Activated CD8-positive, alpha-beta memory T cell treated with anti-CD3 and anti-CD28 coated beads for 48 hours (primary cell): ENCODE measurements around the gene XCL1.

Source experiments
- DNase-seq, 3 experiments: peaks; one replicate each; pipeline ENCODE4 v3.0.0-alpha.2; 2020; ENCODE audit warnings: low read depth in 2 of 3, low spot score in 2 of 3

Gene XCL1

DNA sequence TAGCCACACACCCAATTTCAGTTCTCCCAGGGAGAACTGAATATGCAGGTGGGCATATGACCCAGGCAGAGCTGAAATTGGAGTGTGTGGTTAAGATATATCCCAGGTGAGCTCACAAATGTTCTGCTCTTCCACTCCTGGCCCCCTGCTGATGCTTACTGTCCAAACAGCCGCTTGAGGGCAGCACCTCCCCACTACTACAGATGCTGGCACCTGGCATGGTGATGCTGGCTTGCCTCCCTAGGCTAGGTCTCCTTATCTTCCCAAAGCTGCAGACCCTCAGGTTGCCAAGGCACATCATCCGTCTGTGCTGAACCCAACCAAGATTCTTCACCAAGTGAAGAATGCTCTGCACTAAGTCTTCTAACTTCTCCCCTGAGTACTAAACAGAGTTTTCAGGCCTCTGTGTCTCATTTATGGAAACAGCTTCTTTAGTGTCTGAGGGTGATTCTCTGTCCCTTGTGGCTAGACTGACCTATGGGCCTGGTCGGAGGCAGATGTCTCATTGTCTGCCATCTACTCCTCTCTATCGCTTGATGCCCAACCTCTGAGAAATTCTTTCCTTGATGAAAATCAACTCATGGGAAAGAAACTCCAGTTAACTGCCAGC lies 27.2 kb downstream of the XCL1 start:
- peak; percentile 31 to 58 (median 32) for DNase-seq

DNA sequence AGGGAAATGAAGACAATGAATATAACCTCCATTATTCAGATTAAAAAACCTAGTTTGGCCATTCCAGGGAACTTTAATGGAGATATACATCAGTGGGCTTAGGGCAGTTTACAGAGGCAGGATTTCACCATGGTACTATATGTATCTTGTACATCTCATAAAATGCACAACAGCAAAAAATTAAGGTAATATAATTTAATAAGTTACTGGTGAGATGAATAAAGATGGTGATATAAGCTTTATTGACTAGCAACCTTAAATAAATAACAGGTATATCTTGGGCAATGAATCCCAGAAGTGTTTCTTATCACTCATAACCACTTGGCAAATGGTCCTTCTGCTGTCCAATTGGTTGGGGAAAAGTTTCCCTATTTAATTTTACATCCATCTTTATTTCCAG lies 29.0 kb downstream of the XCL1 start:
- no peak for DNase-seq

DNA sequence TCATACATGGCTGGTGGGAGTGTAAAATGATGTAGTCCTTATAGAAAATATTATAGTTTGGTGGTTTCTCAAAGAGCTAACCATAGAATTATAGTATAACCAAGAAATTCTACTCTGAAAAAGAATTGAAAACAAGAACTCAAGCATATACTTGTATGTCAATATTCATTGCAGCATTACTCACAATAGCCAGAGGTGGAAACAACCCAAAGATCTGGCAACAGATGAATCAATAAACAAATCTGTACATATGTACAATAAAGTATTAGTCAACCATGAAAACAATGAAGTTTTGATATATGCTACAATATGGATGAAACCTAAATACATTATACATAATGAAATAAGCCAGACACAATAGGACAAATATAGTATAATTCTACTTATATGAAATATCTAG lies 29.7 kb downstream of the XCL1 start:
- DNase-seq = no peak

DNA sequence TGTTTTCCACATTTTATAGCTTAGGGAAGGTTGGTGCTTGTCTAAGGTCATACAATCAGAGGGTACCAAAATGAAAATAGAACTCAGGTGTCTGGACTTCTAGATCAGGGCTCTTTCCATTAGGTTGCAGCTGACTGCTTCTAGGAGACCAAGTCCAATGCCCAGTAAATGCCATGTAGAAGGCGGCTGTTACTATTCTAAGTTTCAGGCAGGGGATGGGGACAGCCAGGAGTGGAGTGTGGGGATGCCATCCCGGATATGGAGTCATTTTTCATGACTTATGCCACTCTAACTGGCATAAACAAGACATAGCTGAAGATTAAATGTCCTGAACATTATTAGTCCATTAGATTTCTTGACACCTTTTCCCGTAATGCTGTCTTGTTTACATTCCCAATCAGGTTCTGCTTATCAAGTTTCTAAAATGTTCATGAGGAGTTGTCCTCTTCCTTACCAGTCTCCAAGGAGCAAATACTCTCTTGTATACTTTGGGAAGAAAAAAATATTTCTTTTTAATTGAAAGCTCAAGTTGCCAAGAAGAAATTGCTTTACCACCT lies 31.5 kb downstream of the XCL1 start:
- DNase-seq = no peak

DNA sequence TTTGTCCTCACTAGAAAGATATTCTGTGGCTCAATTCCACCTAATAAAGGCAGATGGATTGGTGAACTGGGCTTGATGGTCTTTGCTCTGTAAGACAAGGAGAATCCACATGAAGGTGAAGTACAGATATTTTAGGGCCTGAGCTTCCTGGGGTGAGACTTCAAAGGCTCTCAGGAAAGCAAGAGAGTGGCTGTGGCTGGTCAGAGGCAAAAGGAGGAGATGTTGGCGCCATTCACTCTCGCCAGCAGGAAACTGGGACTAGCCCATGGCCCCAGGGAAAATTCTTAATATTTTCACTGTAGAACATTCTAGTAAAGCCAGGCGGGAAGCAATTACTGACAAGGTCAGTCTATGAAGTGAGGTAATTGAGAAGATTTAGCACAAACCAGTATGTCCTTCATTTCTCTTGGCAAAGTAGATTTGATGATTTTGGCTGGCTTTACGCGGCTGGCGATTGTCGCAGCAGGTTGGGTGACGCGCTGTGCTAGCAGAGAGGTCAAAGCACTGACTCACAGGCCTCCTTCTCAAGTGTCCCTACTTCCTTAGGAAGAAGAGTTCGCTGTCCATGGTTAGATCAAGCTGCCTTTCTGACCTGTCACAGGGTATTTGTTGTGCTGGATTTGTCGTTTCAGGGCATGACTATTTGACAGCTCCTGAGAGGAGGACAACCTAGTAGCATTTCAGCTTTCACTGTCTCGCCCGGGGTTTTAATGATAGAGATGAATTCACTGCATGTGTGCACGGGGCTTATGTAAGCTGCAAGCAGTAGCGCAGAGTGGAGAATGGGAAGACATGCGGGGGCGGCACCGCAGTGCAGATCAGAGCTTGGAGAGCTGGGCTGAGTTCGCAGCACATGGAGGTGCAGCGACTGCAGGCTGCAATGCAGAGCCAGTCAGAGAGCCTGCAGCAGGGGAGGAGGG lies 32.7 kb downstream of the XCL1 start:
- DNase-seq = no peak

DNA sequence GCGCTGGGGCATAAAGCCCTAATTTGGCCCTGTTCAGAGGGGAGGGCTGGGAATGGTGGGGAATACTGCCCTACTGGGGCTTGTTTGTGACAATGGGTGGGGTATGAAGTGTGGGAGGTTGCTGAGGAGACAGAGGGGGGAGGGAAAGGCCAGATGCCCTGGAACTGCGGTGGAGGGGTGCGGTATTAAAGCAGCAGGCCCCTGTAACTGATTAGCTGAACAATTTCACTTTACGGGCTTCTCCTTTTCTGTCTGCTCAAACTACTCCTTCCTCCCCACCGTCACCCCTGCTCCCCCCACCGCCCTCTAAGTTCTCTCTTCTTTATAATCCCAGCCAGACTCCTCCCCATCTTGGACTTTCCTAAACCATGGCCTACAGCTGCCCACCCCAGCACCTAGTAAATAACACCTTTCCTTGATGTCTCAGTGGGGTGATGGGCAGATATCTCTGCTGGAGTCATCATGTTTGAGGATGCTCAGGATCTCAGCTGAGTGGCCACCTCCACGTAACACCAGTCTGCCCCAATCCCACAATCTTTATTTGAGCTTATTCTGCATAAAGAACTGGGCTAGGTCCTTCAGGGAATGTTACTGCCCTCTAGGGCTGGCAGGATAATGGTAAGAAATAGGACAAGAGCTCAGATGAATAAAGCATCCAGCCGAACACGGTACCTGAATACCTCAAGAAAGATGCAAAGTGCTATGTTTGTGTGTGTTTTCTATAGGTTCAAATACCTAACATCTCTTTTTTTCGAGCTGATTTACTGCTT lies 33.5 kb downstream of the XCL1 start:
- DNase-seq = no peak

DNA sequence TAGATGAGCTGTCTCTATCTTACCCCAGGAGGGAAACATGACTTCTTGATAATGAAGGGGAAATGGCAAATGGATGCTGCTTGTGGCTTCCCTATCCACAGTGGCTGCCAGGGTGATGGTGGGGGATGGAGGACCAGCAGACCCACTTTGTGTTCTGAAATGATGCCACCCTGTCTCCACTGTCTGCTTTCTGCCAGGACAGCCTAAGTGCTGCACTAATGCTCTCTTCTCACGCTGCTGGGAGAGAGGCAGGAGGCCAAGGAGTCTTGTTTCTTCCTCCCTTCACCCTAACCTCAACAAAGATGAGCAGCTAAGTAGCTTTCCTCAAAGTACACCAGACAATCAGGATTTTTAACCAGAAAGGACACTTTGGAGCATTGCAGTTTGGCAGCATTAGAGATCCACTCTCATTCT lies 36.6 kb downstream of the XCL1 start:
- no peak for DNase-seq

DNA sequence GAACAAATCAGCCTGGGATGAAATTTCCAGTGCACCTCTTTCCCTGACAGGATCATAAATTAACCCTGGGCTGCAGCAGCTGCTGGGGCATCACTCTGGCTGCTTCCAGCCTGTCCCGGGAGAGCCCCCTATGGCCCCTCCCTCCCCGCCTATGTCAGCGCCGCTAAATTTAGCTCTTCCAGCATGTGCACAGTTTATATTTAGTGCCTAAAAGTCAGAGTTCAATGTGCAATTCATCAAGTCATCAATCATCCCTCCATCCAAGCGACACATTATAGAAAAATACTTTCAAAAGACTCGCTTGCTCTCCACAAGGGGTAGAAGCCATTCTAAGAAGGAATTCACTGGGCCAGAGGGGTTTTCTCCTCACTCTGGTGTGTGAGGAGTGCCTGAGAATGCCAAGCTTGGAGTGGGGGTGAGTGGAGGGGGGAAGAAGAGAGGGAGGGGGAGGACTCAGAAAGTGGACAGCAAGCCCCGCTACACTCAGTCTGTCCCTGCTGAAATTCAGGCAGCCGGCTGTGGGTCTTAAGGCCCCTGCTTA lies 37.4 kb downstream of the XCL1 start:
- DNase-seq = no peak

DNA sequence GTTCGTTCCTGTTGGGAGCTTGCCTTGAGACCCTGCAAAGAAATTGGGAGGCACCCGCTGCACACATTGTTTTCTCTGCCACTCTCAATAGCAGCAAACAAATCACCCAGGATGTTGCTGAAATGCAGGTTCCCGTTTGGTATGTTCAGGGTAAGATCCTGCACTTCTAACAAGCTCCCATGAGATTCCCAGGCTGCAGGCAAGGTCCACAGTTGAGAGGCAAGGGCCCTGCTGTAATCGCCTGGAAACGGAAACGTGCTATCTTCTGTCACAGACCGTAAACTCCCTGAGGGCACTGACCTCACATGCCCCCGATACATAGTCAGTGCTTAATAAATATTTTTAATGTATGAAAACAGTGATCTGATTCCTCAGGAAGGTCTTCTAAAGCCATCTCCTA lies 37.8 kb downstream of the XCL1 start:
- no peak for DNase-seq

DNA sequence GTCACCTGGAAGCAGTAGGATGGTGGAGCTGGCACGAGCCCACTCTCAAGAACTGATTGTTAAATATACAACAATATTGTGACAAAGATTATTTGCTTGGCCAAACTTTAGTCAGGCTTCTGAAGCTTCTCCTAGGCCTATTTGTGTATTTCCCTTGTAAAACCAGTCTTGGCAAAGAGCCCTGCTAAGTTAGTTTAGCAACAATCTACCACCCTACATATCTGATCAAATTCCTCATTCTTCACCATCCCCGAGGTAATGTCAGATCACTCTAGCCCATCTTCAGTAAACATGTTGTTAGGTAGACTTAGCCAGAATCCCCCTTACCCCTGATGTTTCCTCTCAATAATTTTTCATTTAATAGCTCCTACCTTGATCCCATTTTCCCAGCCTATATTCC lies 39.6 kb downstream of the XCL1 start:
- no peak for DNase-seq

DNA sequence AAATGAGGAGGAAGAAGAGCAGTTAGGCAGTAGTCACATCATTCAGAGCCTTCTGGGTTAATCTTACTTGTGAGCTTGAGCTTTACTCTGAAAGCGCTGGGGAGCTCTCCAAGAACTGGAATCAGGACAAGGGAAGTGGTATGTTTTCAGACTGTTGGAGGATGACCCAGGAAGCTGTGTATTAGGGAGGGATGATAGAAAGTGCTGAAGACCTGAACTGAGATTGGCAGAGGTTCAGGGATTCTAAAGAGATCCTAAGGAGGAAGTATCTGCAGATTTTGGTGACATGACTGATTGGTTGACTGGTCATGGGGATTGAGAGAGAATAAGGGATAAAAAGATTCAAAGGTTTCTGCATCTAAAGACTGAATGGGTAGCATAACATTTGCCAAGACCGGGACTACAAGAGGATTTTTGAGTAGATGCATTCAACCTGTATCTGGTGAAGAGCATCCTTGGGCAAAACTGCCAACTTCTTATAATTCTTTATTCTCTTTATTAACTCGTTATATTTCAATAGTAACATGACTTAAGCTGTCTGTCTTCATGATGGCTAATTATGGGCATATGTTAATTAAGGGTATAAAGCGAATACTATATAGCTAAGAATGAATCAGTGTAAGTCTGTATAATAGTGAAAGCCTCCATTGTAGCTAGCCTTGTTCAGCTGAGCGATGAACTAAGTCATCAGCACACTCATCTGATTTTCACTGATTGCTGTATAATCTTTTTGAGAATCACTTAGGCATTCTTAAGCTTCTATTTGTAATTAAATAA lies 41.8 kb downstream of the XCL1 start:
- no peak for DNase-seq

DNA sequence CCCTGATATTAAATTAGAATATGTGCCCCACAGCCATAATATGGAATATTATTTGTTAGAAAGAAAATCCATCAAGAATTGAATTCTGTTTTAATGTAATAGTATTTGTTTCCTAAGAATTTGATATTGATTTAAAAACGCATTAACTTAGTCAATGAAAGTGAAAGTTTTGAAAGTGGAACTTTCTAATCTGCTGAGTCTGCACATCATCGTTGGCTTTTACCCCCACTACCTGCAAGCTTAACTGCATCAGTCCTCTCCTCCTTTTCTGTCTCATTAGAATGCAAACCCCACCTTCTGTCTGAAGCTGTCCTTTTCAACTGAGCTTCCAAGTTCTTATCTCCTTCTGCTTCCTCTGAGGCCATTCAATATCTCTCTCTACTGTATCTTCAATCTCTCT lies 42.5 kb downstream of the XCL1 start:
- DNase-seq = no peak

DNA sequence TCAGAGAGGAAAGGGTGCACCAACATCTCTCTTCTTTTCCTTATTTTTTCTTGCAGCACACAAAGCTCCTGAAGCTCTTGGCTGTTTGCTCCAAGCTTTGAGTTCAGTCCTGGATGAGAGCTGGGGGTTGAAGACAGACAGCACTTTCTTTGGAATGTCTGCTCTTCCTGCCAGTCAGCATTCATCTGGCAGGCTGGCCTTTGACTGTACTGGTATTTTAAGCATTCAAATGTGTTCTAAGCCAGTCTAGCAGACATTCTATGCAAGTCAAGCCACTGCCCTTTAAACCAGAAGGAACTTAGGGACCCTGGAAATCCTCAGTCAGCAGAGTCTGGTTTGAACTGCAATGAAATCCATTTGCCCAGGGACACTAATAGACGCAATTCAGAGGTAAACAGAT lies 45.0 kb downstream of the XCL1 start:
- no peak for DNase-seq

DNA sequence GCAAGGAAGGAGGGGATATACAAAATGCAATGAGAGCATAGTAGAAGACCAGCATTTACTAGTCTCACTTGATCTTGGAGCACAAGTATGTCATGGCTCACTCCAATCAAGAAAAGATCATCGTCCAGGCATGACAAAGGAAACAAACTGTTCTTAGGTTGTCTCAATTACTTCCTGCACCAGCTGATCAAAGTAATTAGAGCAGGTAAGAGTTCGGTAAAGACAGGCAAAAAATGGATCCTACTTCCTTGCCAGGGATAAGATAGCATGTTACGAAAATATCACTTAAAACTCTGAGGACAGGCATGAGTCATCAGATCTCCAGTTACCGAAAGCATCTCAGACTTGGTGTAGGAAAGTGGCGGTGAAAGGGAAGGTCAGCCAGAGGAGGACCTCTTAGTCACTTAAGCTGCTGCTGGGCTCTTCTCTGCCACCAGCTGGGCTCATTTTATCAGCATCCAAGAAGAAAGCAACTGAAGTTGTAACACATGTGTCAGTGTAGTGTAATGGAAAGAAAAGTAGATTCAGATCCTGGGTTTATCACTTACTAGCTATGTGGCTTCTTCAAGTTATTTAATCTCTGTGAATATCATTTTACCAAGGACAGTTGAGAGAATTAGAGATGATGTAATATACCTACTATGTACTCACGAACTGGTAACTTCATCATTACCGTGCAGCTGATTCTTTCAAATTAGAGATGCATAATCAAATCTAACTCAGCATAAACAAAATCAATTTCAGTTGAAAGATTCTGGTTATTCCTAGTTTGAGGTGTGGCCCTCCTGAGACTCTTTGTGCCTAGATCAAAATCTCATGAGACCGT lies 46.8 kb downstream of the XCL1 start:
- DNase-seq = no peak

DNA sequence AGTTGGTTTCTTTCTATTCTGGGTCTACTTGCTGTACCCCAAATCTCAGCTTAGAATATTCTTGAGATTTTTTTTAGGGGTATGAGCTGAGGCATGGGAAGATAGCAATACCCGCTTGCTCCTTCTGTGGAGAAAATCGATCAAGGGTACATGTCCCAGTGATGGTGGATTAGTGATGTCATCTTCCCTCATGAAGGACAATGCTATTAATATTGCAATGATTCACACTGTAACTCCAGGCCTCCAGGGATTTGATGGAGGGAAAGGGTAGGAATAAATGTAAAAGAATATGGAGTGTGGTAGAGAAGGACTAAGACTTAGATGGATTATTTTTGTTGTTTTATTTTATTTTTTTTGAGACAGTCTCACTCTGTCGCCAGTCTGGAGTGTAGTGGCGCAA lies 47.4 kb downstream of the XCL1 start:
- no peak for DNase-seq

DNA sequence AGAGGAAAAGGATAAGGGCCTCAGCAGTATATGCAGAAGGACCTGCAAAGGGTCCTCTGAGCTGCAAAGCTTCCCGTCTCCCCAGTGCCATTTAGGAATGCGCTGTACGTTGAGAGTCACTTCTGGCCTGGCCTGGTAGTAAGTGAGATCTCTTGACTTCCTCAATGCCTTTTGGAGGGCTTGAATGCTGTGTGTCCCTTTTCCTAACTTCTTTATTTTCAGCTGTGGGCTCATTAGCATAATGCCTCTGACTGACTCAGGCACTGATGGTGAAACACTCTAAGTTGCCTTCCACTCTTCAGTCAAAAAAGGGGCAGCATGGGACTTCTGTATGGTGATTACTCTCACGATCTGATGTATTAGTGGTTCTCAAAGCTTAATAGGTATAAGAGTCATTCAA lies 49.9 kb downstream of the XCL1 start:
- DNase-seq = no peak

DNA sequence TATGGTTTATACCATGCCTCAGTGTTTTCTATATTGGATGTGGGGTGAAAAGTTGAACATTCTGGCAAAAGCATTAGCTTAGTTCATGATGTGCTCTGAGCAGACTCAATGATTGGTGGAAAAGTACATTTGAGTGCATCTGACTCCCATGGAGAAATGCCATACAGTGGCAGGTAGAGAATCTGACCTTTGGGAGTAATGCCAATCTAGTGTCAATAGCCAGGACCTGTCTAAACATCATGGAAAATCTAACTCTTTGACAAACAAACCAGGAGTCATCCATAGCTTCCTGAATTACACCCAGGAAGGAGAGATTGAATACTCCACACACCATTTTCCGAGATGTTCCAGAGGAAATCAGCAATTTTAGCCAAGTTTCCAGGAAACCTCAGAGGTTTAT lies 51.0 kb downstream of the XCL1 start:
- DNase-seq = no peak

DNA sequence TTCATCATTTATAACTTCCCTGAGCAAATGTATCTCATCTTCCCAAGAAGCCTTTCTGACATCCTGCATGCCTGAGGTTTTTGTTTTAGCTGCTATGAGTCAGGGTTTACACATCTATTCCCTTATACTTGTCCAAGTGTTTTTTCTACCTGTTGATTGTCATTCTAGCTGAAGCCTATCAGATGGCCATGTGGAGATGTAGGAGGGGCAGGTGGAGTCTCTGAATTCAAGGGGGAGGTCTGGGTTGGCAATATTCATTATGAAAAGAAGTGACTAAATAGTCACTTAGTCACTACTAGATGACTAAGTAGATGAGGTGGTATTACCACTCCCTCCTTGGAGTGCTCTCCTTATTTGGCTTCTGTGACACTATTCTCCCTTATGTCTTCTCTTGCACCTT lies 52.4 kb downstream of the XCL1 start:
- no peak for DNase-seq

DNA sequence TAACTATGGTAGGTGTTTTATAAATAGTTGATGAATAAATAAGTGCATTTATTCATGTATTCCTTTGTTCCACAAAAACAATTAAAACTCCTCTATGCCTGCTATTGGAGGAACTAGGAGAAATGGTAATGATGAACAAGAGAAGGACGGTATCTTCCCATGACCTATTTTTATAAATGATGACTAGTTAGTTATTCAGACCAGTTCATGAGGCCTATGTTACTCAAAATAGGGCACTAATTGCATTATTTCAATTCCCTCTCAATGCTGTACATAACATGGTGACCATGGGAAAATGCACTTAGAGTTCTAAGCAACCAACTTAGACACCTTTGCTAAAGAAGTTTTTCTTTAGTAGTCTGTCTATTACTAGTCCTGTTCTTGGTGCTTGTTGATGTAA lies 53.1 kb downstream of the XCL1 start:
- DNase-seq = no peak
